Neuronal stem cell (in vitro differentiated cells): ENCODE measurements around the gene PRTG.

Source experiments
- DNase-seq: peaks from one replicate; pipeline ENCODE4 v3.0.0-alpha.2; 2013; ENCODE audit warnings: low spot score
- H2AFZ ChIP-seq: one replicate; pipeline ENCODE4 v1.6.1; 2013; ENCODE audit warnings: mild to moderate bottlenecking, low read length, inconsistent platforms
- H2AK5ac ChIP-seq: 2 replicates; pipeline ENCODE4 v1.6.1; 2013; ENCODE audit warnings: low read depth, mild to moderate bottlenecking, inconsistent platforms, low read length, moderate library complexity, mixed read lengths
- H2BK120ac ChIP-seq: 2 replicates; pipeline ENCODE4 v1.6.1; 2013; ENCODE audit warnings: low read depth, mild to moderate bottlenecking, inconsistent platforms, low read length, moderate library complexity, mixed read lengths
- H2BK12ac ChIP-seq: one replicate; pipeline ENCODE4 v1.6.1; 2013; ENCODE audit warnings: low read length, inconsistent platforms
- H2BK15ac ChIP-seq: 2 replicates; pipeline ENCODE4 v1.6.1; 2013; ENCODE audit warnings: mild to moderate bottlenecking, low read length, inconsistent platforms, mixed read lengths
- H2BK5ac ChIP-seq: one replicate; pipeline ENCODE4 v1.6.1; 2013; ENCODE audit warnings: inconsistent platforms, mild to moderate bottlenecking, low read length, moderate library complexity
- H3K14ac ChIP-seq: one replicate; pipeline ENCODE4 v1.6.1; 2013; ENCODE audit warnings: low read length, inconsistent platforms
- H3K18ac ChIP-seq: 2 replicates; pipeline ENCODE4 v1.6.1; 2013; ENCODE audit warnings: low read length, inconsistent platforms
- H3K23ac ChIP-seq: 2 replicates; pipeline ENCODE4 v1.6.1; 2013; ENCODE audit warnings: low read depth, mild to moderate bottlenecking, mixed read lengths, low read length, inconsistent platforms; ENCODE audit not compliant: poor library complexity
- H3K27ac ChIP-seq: replicated peaks from 3 replicates; pipeline ENCODE4 v1.5.1; 2013; ENCODE audit warnings: low read length, inconsistent platforms
- H3K27me3 ChIP-seq, 3 experiments: 2 replicates each; pipeline ENCODE4 v1.6.1; 2013; ENCODE audit warnings: low read length in 3 of 3, mild to moderate bottlenecking in 2 of 3, inconsistent platforms in 1 of 3, low read depth in 1 of 3, mixed read lengths in 1 of 3, moderate library complexity in 1 of 3; ENCODE audit not compliant: control insufficient read depth in 3 of 3, insufficient read depth in 3 of 3
- H3K36me3 ChIP-seq, 2 donors: replicated peaks in 1 of 2; 2 replicates each; pipeline ENCODE4 v1.6.1; 2013; ENCODE audit warnings: low read length in 2 of 2; ENCODE audit not compliant: control insufficient read depth in 2 of 2, insufficient read depth in 2 of 2
- H3K4ac ChIP-seq: 2 replicates; pipeline ENCODE4 v1.6.1; 2013; ENCODE audit warnings: inconsistent platforms, mild to moderate bottlenecking, low read length, moderate library complexity
- H3K4me1 ChIP-seq, 2 donors: 1 replicate in 1 of 2; 2 replicates in 1 of 2; pipeline ENCODE4 v1.6.1; 2013; ENCODE audit warnings: low read length in 2 of 2, low read depth in 1 of 2; ENCODE audit not compliant: control insufficient read depth in 2 of 2, insufficient read depth in 1 of 2
- H3K4me2 ChIP-seq: one replicate; pipeline ENCODE4 v1.6.1; 2013; ENCODE audit warnings: mild to moderate bottlenecking, low read length, inconsistent platforms; ENCODE audit not compliant: insufficient read depth, poor library complexity, severe bottlenecking
- H3K4me3 ChIP-seq, 2 donors: 2 replicates each; pipeline ENCODE4 v1.5.1; 2013; ENCODE audit warnings: low read length in 2 of 2, mild to moderate bottlenecking in 2 of 2, inconsistent platforms in 1 of 2, moderate library complexity in 1 of 2
- H3K79me1 ChIP-seq: one replicate; pipeline ENCODE4 v1.6.1; 2013; ENCODE audit warnings: low read depth, mild to moderate bottlenecking, inconsistent platforms, low read length, moderate library complexity
- H3K9ac ChIP-seq: one replicate; pipeline ENCODE4 v1.6.1; 2013; ENCODE audit warnings: mild to moderate bottlenecking, low read depth, low read length, inconsistent platforms; ENCODE audit not compliant: poor library complexity
- H3K9me3 ChIP-seq, 2 donors: replicated peaks in 1 of 2; 2 replicates each; pipeline versions ENCODE3 to v1.6.1; 2013; ENCODE audit warnings: low read length in 2 of 2, mild to moderate bottlenecking in 2 of 2, inconsistent platforms in 1 of 2, low read depth in 1 of 2, mixed read lengths in 1 of 2, moderate library complexity in 1 of 2; ENCODE audit not compliant: control insufficient read depth in 2 of 2, insufficient read depth in 1 of 2
- H4K8ac ChIP-seq: one replicate; pipeline ENCODE4 v1.6.1; 2013; ENCODE audit warnings: low read depth, mild to moderate bottlenecking, inconsistent platforms, low read length, moderate library complexity
- H4K91ac ChIP-seq: one replicate; pipeline ENCODE4 v1.6.1; 2013; ENCODE audit warnings: low read length, low read depth, mild to moderate bottlenecking, inconsistent platforms; ENCODE audit not compliant: poor library complexity
- WGBS, 2 donors: extraction: QIAGEN DNeasy Blood & Tissue Kit; methylation state at CpG; one replicate each; pipeline ENCODE4 v1.1.7; 2013; ENCODE audit warnings: missing lambda C conversion rate in 2 of 2, mixed read lengths in 1 of 2; ENCODE audit not compliant: insufficient read length in 2 of 2, insufficient replicate concordance in 1 of 2; ENCODE audit errors: extremely low coverage in 2 of 2; 5-methylcytosine and 5-hydroxymethylcytosine counted together

PRTG gene

DNA sequence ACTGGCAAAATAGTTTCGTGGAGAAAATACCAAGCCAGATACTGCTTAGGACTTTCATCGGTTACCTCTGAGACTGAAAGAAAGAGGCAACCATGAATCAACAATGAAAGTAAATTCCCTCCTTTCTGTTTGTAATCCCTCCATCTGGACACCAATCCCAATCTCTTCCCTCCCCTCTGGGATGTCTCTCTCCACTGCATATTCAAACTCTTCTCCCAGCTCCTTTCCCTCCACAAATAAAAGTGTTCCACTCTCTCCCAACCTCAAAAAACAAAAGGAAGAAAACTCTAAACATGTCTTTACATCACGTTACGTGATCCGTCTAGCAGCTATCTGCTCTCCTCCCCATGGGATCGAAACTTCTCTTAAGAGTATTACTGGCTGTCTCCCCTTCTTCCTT, 55.2 kb downstream of the PRTG start:
- H2BK120ac ChIP-seq, result no peak overlapping the region
- no peaks in the 10 kb centered on the region for H3K27me3 ChIP-seq
- H2AK5ac ChIP-seq, result no peak overlapping the region
- no peak overlapping the region for H3K4ac ChIP-seq
- H3K14ac ChIP-seq, result no peak overlapping the region
- H3K18ac ChIP-seq, result no peak overlapping the region
- no peak overlapping the region for H2BK15ac ChIP-seq
- no peaks in the 10 kb centered on the region for H3K9me3 ChIP-seq
- H3K79me1 ChIP-seq, result peaks cover 3% of the 10 kb centered on the region
- no CpG with 5 or more reads among the region's 6 CpGs for WGBS, 2 donors
- no peak overlapping the region for H4K91ac ChIP-seq
- peaks cover 8 to 97% of the 10 kb centered on the region in 2 donors for H3K36me3 ChIP-seq
- H2BK5ac ChIP-seq, result no peak overlapping the region
- H3K4me3 ChIP-seq, result no peak overlapping the region
- no peak overlapping the region for H3K9ac ChIP-seq
- no peak overlapping the region for H4K8ac ChIP-seq
- no peak for DNase-seq
- no peak overlapping the region for H3K27ac ChIP-seq
- no peak overlapping the region for H3K23ac ChIP-seq
- no peak overlapping the region for H2AFZ ChIP-seq
- no peak overlapping the region for H3K4me2 ChIP-seq
- H3K4me1 ChIP-seq, result peaks cover 14 to 28% of the 10 kb centered on the region in 2 donors
- no peak overlapping the region for H2BK12ac ChIP-seq

DNA sequence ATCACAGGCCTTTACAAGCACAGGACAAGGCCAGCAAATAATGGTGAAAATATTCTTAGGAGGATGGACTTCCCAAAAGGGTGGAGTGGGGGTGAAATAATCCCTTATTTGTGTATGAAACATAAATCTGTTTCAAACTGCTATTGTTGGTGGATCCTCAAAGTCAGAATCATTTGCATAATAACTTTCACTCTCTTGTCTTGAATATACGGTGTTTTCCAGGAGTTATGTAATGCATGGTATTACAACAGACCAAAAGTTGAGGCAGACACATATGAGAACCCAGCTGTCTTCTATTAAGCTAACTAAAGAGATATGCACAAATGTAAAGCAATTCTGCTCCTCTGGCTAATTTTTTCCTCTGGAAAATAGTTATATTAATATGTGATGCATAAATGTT, 57.7 kb downstream of the PRTG start:
- no peak overlapping the region for H2BK5ac ChIP-seq
- no peak overlapping the region for H3K4ac ChIP-seq
- H3K27ac ChIP-seq, result no peak overlapping the region
- H3K4me2 ChIP-seq, result no peak overlapping the region
- H3K36me3 ChIP-seq, result peaks cover 9 to 97% of the 10 kb centered on the region in 2 donors
- no peak overlapping the region for H3K4me3 ChIP-seq
- peaks cover 14 to 28% of the 10 kb centered on the region in 2 donors for H3K4me1 ChIP-seq
- H3K27me3 ChIP-seq, result no peaks in the 10 kb centered on the region
- no peak overlapping the region for H3K9ac ChIP-seq
- no peak overlapping the region for H2BK12ac ChIP-seq
- H3K79me1 ChIP-seq, result peaks cover 2% of the 10 kb centered on the region
- H2AK5ac ChIP-seq, result no peak overlapping the region
- WGBS, 2 donors, result no CpG with 5 or more reads among the region's 1 CpG
- no peak overlapping the region for H4K8ac ChIP-seq
- no peaks in the 10 kb centered on the region for H3K9me3 ChIP-seq
- H2BK120ac ChIP-seq, result no peak overlapping the region
- H3K23ac ChIP-seq, result no peak overlapping the region
- no peak for DNase-seq
- H2AFZ ChIP-seq, result no peak overlapping the region
- H4K91ac ChIP-seq, result no peak overlapping the region
- H2BK15ac ChIP-seq, result no peak overlapping the region
- H3K14ac ChIP-seq, result no peak overlapping the region
- H3K18ac ChIP-seq, result no peak overlapping the region

DNA sequence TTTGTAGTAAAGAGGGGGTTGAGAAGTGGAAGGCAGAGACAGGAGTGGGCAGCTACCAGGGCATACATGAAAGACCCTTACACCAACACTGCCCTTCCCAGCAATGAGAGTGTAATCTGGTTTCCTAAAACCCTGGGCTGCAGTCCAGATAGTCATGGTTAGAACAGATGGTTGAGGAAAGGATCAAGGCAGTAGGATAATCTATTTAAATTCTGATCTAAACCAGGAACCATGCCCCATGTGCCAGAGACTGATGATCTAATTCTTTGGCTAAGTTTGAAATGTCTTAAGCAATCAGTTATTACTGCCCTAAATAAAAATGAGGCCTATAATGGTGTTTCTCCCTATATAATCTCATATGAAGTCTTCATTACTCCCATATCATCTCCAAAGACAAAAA, 59.6 kb downstream of the PRTG start:
- Histone ChIP-seq H3K4me1 (peaks cover 11 to 21% of the 10 kb centered on the region in 2 donors), H3K14ac (no peak overlapping the region), H3K36me3 (peaks cover 10 to 99% of the 10 kb centered on the region in 2 donors), H3K9ac (no peak overlapping the region), H3K27ac (no peak overlapping the region), H3K4me2 (no peak overlapping the region), H3K79me1 (peaks cover 2% of the 10 kb centered on the region), H2BK12ac (no peak overlapping the region), H2BK5ac (no peak overlapping the region), H3K18ac (no peak overlapping the region), H3K23ac (no peak overlapping the region), H3K4ac (no peak overlapping the region), H2AK5ac (no peak overlapping the region), H2AFZ (no peak overlapping the region), H2BK15ac (no peak overlapping the region), H3K9me3 (no peaks in the 10 kb centered on the region), H3K4me3 (no peak overlapping the region), H4K8ac (no peak overlapping the region), H4K91ac (no peak overlapping the region), H3K27me3 (no peaks in the 10 kb centered on the region), H2BK120ac (no peak overlapping the region)
- DNase-seq, result no peak

DNA sequence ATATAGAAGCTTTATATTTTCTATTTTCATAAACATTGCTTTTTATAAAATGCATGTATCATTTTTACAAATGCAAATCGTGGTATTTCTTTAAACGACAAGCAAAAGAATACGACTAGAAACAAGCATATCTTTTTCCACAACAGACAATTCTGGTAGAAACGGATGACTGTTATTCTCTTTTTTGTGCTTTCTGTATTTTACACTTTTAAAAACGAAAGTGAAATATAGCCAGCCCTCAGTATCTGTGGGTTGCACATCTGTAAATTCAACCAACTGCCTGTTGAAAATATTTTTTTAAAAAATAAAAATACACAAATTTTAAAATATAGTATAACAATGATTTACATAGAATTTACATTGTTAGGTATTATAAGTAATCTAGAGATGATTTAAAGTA, 61.3 kb downstream of the PRTG start:
- no peak overlapping the region for H2BK5ac ChIP-seq
- H3K27ac ChIP-seq, result no peak overlapping the region
- H3K4me3 ChIP-seq, result no peak overlapping the region
- peaks cover 10 to 99% of the 10 kb centered on the region in 2 donors for H3K36me3 ChIP-seq
- no peak overlapping the region for H4K91ac ChIP-seq
- peaks cover 7 to 16% of the 10 kb centered on the region in 2 donors for H3K4me1 ChIP-seq
- no peak overlapping the region for H2BK12ac ChIP-seq
- no peak overlapping the region for H3K18ac ChIP-seq
- no CpG with 5 or more reads among the region's 5 CpGs for WGBS, 2 donors
- no peak overlapping the region for H3K14ac ChIP-seq
- H4K8ac ChIP-seq, result no peak overlapping the region
- peaks cover 2% of the 10 kb centered on the region for H3K79me1 ChIP-seq
- no peaks in the 10 kb centered on the region for H3K27me3 ChIP-seq
- no peak for DNase-seq
- H2BK120ac ChIP-seq, result no peak overlapping the region
- H3K4me2 ChIP-seq, result no peak overlapping the region
- H3K9ac ChIP-seq, result no peak overlapping the region
- no peaks in the 10 kb centered on the region for H3K9me3 ChIP-seq
- H2AFZ ChIP-seq, result no peak overlapping the region
- no peak overlapping the region for H3K4ac ChIP-seq
- no peak overlapping the region for H2AK5ac ChIP-seq
- no peak overlapping the region for H2BK15ac ChIP-seq
- H3K23ac ChIP-seq, result no peak overlapping the region
